ENCODE measurements around the gene STK11.

STK11 gene

GRCh38 chr19:1275260-1275975 is 69.8 kb downstream of the STK11 start, which contains the start of gene FAM174C:
Gene FAM174C, plus strand, starts transcription at chr19:1275530. Its CDS starts 20 bp downstream, at chr19:1275550.
- DNase-seq: peak; percentile 85

GRCh38 chr19:1275976-1276627 is 70.5 kb downstream of the STK11 start:
- no peak for DNase-seq

- no peak for DNase-seq
Observed at GRCh38 chr19:1276628-1277022, 71.0 kb downstream of the STK11 start.

- no peak for DNase-seq
Observed at GRCh38 chr19:1277061-1277460, 71.5 kb downstream of the STK11 start.
